Mesothelial cell of epicardium (in vitro differentiated cells): Measurements from ENCODE around the gene DARS1. TPM values are rescaled to one million over a fixed set of nuclear protein-coding genes. Genes with fewer than 3 reads are reported as not detected.
"Not testable (repeated sequence)": the region's sequence is repeated elsewhere in the genome, so short reads cannot be mapped to it uniquely, and the experiment has no call there.

Source experiments
- DNase-seq, 2 experiments: peaks; one replicate each; pipeline ENCODE4 v3.0.0; 2021; ENCODE audit warnings: low spot score in 2 of 2; ENCODE audit not compliant: unreplicated experiment in 2 of 2
- H3K27ac Mint-ChIP-seq: 2 replicates; pipeline ENCODE4 v1.8.0; 2021; ENCODE audit warnings: mixed read lengths
- H3K27me3 Mint-ChIP-seq: 2 replicates; pipeline ENCODE4 v1.8.0; 2021; ENCODE audit warnings: low read depth, mixed read lengths
- H3K36me3 Mint-ChIP-seq: 2 replicates; pipeline ENCODE4 v1.8.0; 2021; ENCODE audit warnings: mixed read lengths
- H3K4me1 Mint-ChIP-seq: 2 replicates; pipeline ENCODE4 v1.8.0; 2021; ENCODE audit warnings: mixed read lengths
- H3K4me3 Mint-ChIP-seq: 2 replicates; pipeline ENCODE4 v1.8.0; 2021; ENCODE audit warnings: mild to moderate bottlenecking, moderate library complexity, mixed read lengths
- H3K9me3 Mint-ChIP-seq: 2 replicates; pipeline ENCODE4 v1.8.0; 2021; ENCODE audit warnings: mixed read lengths
- total RNA-seq: library from RNA; stranded (reverse); gene quantifications from 3 replicates; pipeline ENCODE4 v1.2.1, GENCODE V29; 2021
- TF ChIP-seq, protein P1 (sequence below): fragments of 200-600 bp; sonication (generic); IDR thresholded peaks from one replicate; pipeline ENCODE4 v1.5.0; 2021; ENCODE audit warnings: antibody characterized with exemption; ENCODE audit not compliant: unreplicated experiment

DARS1 gene
- total RNA-seq, 1 donor from 2014 or later, result 82.6 TPM

DNA sequence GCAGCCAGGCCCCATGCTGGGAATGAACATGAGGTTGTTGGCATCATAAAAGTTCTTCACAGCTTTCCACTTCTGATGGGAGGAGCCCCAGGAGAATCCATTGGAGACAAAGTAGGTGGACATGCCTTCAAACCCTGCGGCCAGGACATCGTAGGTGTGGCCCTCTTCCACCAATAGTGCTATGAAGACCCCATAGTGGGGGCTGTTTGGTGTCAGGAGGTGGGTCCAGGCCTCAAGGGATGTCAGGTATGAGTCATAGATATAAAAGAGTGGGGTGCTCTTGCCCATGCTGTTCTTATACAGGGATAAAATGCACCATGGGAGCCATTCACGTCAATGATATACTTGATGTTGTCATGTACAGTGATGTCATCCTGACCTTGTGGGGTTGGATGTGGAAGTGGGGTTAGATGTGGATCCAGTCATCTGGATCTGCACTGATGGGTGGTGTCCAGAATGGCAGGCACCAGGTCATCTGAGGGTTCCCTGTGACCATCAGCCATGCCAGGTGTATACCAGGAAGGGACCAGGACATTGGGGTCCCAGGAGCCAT, 87.1 kb downstream of the DARS1 start:
- TF ChIP-seq, protein P1, sequence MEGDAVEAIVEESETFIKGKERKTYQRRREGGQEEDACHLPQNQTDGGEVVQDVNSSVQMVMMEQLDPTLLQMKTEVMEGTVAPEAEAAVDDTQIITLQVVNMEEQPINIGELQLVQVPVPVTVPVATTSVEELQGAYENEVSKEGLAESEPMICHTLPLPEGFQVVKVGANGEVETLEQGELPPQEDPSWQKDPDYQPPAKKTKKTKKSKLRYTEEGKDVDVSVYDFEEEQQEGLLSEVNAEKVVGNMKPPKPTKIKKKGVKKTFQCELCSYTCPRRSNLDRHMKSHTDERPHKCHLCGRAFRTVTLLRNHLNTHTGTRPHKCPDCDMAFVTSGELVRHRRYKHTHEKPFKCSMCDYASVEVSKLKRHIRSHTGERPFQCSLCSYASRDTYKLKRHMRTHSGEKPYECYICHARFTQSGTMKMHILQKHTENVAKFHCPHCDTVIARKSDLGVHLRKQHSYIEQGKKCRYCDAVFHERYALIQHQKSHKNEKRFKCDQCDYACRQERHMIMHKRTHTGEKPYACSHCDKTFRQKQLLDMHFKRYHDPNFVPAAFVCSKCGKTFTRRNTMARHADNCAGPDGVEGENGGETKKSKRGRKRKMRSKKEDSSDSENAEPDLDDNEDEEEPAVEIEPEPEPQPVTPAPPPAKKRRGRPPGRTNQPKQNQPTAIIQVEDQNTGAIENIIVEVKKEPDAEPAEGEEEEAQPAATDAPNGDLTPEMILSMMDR, result no peak
- Mint-ChIP-seq H3K9me3 (peaks cover 10% of the 10 kb centered on the region), H3K27me3 (no peaks in the 10 kb centered on the region), H3K36me3 (peaks cover 30% of the 10 kb centered on the region), H3K27ac (no peak overlapping the region), H3K4me3 (no peak overlapping the region), H3K4me1 (no peaks in the 10 kb centered on the region)
- no peak for DNase-seq

DNA sequence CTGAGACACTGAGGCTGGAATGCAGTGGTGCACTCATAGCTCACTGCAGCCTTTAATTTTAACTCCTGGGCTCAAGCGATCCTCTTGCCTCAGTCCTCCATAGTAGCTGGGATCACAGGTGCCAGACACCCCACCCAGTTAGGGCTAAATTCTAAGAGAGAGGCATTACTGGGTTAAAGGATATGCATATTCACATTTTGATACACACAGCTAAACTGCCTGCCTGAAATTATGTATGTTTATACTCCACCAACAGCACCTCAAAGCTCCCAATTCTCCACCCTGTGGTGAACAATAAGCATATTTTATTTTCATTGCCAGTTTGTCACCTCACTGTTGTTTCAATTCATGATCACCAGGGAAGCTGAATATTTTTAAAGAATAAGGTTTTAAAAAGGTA, 90.5 kb downstream of the DARS1 start:
- Mint-ChIP-seq H3K27ac (no peak overlapping the region), H3K9me3 (peaks cover 3% of the 10 kb centered on the region), H3K4me1 (no peaks in the 10 kb centered on the region), H3K4me3 (no peak overlapping the region), H3K36me3 (peaks cover 16% of the 10 kb centered on the region), H3K27me3 (no peaks in the 10 kb centered on the region)
- DNase-seq, result no peak
- TF ChIP-seq, protein P1, result no peak

DNA sequence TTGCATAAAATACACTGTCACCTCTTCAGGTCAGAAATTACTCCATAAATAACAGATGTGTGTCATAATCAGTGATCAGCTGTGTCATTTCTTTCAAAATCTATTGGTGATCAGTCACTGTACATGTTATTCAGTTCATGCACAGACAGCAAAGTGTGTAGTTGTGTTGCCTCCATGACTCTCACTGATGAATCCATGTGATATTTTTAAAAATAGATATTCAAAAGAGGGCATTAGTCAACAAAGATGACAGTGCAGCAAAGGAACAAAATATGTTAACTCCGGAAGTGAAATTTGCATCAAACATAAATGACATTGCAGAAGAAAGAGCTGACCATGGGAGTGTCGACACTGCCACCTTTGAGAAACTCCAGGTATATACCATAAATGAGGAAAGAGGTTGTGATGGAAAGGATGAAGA, 92.0 kb downstream of the DARS1 start:
- TF ChIP-seq, protein P1, result no peak
- Mint-ChIP-seq H3K4me1 (no peaks in the 10 kb centered on the region), H3K27ac (no peak overlapping the region), H3K4me3 (no peak overlapping the region), H3K36me3 (peaks cover 4% of the 10 kb centered on the region), H3K9me3 (no peaks in the 10 kb centered on the region), H3K27me3 (no peaks in the 10 kb centered on the region)
- DNase-seq, result no peak

DNA sequence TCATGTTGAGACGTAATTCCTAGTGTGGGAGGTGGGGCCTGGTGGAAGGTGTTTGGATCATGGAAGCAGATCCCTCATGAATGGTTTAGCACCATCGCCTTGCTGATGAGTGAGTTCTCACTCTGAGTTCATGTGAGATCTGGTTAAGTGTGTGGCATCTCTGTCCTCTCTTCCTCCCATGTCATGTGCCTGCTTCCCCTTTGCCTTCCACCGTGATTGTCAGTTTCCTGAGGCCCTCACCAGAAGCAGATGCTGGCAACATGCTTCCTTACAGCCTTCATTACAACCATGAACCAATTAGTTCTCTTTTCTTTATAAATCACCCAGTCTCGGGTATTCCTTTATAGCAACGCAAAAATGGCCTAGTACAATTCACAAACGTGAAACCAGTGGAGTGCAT, 94.6 kb downstream of the DARS1 start:
- H3K36me3 Mint-ChIP-seq, result no peaks in the 10 kb centered on the region

DNA sequence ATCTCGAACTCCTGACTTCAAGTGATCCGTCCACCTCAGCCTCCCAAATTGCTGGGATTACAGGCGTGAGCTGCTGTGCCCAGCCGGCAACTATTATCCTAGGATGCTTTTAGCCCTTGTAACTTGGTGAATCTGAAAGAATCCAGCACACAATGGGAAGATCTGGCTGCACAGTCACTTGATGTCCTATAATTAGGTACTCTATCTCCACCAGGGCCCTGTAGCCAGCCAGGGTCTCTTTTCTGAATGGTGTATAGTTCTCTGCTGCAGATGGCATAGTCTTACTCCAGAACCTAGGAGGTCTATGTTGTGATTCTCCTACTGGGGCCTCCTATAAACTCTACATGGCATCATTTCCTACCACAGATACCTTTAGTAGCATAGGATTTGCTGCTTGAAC, 95.3 kb downstream of the DARS1 start:
- peaks cover 5% of the 10 kb centered on the region for H3K9me3 Mint-ChIP-seq

More for the DNA sequence above, 94.6 kb downstream of the DARS1 start:
- DNase-seq, result no peak
- H3K4me3 Mint-ChIP-seq, result no peak overlapping the region
- H3K9me3 Mint-ChIP-seq, result peaks cover 5% of the 10 kb centered on the region
- no peak overlapping the region for H3K27ac Mint-ChIP-seq
- no peaks in the 10 kb centered on the region for H3K27me3 Mint-ChIP-seq
- no peaks in the 10 kb centered on the region for H3K4me1 Mint-ChIP-seq
- TF ChIP-seq, protein P1, result no peak

DNA sequence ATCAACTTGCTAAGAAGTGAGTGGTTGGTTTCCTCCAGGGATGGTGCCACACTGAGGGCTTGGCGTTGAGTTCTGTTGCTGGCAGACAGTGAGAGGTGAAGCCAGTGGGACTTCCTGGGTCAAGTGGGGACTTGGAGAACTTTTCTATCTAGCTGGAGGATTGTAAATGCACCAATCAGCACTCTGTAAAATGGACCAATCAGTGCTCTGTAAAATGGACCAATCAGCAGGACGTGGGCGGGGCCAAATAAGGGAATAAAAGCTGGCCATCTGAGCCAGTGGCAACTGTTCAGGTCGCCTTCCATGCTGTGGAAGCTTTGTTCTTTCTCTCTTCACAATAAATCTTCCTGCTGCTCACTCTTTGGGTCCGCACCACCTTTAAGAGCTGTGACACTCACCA, 96.8 kb downstream of the DARS1 start:
- not testable (repeated sequence) for DNase-seq, H3K27me3 Mint-ChIP-seq, H3K36me3 Mint-ChIP-seq, H3K4me1 Mint-ChIP-seq, H3K9me3 Mint-ChIP-seq, H3K27ac Mint-ChIP-seq, H3K4me3 Mint-ChIP-seq

More for the DNA sequence above, 95.3 kb downstream of the DARS1 start:
- Mint-ChIP-seq H3K36me3 (no peaks in the 10 kb centered on the region), H3K4me1 (no peaks in the 10 kb centered on the region), H3K27ac (no peak overlapping the region), H3K27me3 (peaks cover 4% of the 10 kb centered on the region), H3K4me3 (no peak overlapping the region)
- TF ChIP-seq, protein P1, result no peak
- DNase-seq, result no peak
